Smooth muscle cell (in vitro differentiated cells): ENCODE results near the gene ATG16L1. TPM values are rescaled to one million over a fixed set of nuclear protein-coding genes. Genes with fewer than 3 reads are reported as not detected.

Source experiments
- DNase-seq: peaks from one replicate; lab custom pipeline; 2025; ENCODE audit not compliant: unreplicated experiment; lab: John Stamatoyannopoulos, UW
- H2AFZ ChIP-seq: fragments of 200-600 bp; sonication (generic); 2 replicates; pipeline ENCODE4 v1.6.0; 2016; ENCODE audit warnings: antibody characterized with exemption, low read depth, mild to moderate bottlenecking
- H3F3A ChIP-seq: fragments of 200-600 bp; sonication (generic); 2 replicates; pipeline ENCODE4 v1.6.0; 2017; ENCODE audit warnings: antibody characterized with exemption, low read depth
- H3K27ac ChIP-seq: fragments of 200-600 bp; sonication (generic); 2 replicates; pipeline ENCODE4 v1.5.1; 2016; ENCODE audit warnings: low read depth, mild to moderate bottlenecking
- H3K27me3 ChIP-seq: fragments of 200-600 bp; sonication (generic); 2 replicates; pipeline ENCODE4 v1.6.1; 2016; ENCODE audit warnings: low read depth, mild to moderate bottlenecking
- H3K36me3 ChIP-seq: fragments of 200-600 bp; sonication (generic); 2 replicates; pipeline ENCODE4 v1.5.1; 2016; ENCODE audit warnings: low read depth
- H3K4me1 ChIP-seq: fragments of 200-600 bp; sonication (generic); 2 replicates; pipeline ENCODE4 v1.5.1; 2016; ENCODE audit warnings: low read depth
- H3K4me2 ChIP-seq: fragments of 200-600 bp; sonication (generic); 2 replicates; pipeline ENCODE4 v1.6.0; 2016; ENCODE audit warnings: mild to moderate bottlenecking
- H3K4me3 ChIP-seq: fragments of 200-600 bp; sonication (generic); 2 replicates; pipeline ENCODE4 v1.5.1; 2016; ENCODE audit warnings: mild to moderate bottlenecking
- H3K79me2 ChIP-seq: fragments of 200-600 bp; sonication (generic); 2 replicates; pipeline ENCODE4 v1.6.0; 2016; ENCODE audit warnings: low read depth, mild to moderate bottlenecking
- H3K9ac ChIP-seq: fragments of 200-600 bp; sonication (generic); 2 replicates; pipeline ENCODE4 v1.6.0; 2016; ENCODE audit warnings: low read depth
- H3K9me3 ChIP-seq: fragments of 200-600 bp; sonication (generic); replicated peaks from 2 replicates; pipeline ENCODE4 v1.5.1; 2016; ENCODE audit warnings: low read depth
- H4K20me1 ChIP-seq: fragments of 200-600 bp; sonication (generic); 2 replicates; pipeline ENCODE4 v1.6.0; 2016; ENCODE audit warnings: low read depth
- CTCF ChIP-seq: fragments of 200-600 bp; sonication (generic); IDR thresholded peaks from 2 replicates; pipeline ENCODE4 v1.5.1; 2017; ENCODE audit warnings: borderline replicate concordance, mild to moderate bottlenecking, antibody characterized with exemption; ENCODE audit not compliant: insufficient read depth, poor library complexity, severe bottlenecking
- WGBS: methylation state at CpG from one replicate; pipeline ENCODE4 v1.1.7; 2016; ENCODE audit warnings: low lambda C conversion rate; 5-methylcytosine and 5-hydroxymethylcytosine counted together
- polyA plus RNA-seq: library from polyadenylated mRNA; unstranded; fragments of >200 nt; fragmentation: Nextera tagmentation; extraction: Ambion mirVana; gene quantifications from 2 replicates; pipeline ENCODE4 v1.2.1, GENCODE V29; 2016
- total RNA-seq: library from RNA; depleted of rRNA; stranded (reverse); fragments of >200 nt; gene quantifications from 2 replicates; pipeline ENCODE4 v1.2.3, GENCODE V29; 2014

Gene ATG16L1
- total and polyA plus RNA-seq, 2 experiments from 2014 or later = 12.5 to 26.4 TPM

- Histone ChIP-seq H3K9me3 (no peaks in the 10 kb centered on the region), H3F3A (no peaks in the 10 kb centered on the region), H3K9ac (no peak overlapping the region), H3K27me3 (no peaks in the 10 kb centered on the region), H4K20me1 (peaks cover 18% of the 10 kb centered on the region), H3K27ac (no peak overlapping the region), H3K36me3 (peaks cover 18% of the 10 kb centered on the region), H3K4me1 (no peaks in the 10 kb centered on the region), H3K4me3 (no peak overlapping the region), H2AFZ (no peak overlapping the region), H3K4me2 (no peak overlapping the region), H3K79me2 (no peaks in the 10 kb centered on the region)
- no peak for DNase-seq
- TF ChIP-seq CTCF = no peak
- 94% methylated on average over 10 of the region's 10 CpGs for WGBS
Measured at GRCh38 chr2:233265899-233266431, 14.5 kb downstream of the ATG16L1 start.

GRCh38 chr2:233266481-233266880 is 15.0 kb downstream of the ATG16L1 start:
- no peak overlapping the region for H3K4me3 ChIP-seq
- no peaks in the 10 kb centered on the region for H3K79me2 ChIP-seq
- H3F3A ChIP-seq = no peaks in the 10 kb centered on the region
- peaks cover 19% of the 10 kb centered on the region for H4K20me1 ChIP-seq
- H2AFZ ChIP-seq = no peak overlapping the region
- no peaks in the 10 kb centered on the region for H3K4me1 ChIP-seq
- H3K4me2 ChIP-seq = no peak overlapping the region
- no peak overlapping the region for H3K27ac ChIP-seq
- H3K9ac ChIP-seq = no peak overlapping the region
- H3K9me3 ChIP-seq = no peaks in the 10 kb centered on the region
- DNase-seq = no peak
- no peak for TF ChIP-seq CTCF
- 91% methylated on average over 4 of the region's 4 CpGs for WGBS
- no peaks in the 10 kb centered on the region for H3K27me3 ChIP-seq
- H3K36me3 ChIP-seq = peaks cover 18% of the 10 kb centered on the region

DNA sequence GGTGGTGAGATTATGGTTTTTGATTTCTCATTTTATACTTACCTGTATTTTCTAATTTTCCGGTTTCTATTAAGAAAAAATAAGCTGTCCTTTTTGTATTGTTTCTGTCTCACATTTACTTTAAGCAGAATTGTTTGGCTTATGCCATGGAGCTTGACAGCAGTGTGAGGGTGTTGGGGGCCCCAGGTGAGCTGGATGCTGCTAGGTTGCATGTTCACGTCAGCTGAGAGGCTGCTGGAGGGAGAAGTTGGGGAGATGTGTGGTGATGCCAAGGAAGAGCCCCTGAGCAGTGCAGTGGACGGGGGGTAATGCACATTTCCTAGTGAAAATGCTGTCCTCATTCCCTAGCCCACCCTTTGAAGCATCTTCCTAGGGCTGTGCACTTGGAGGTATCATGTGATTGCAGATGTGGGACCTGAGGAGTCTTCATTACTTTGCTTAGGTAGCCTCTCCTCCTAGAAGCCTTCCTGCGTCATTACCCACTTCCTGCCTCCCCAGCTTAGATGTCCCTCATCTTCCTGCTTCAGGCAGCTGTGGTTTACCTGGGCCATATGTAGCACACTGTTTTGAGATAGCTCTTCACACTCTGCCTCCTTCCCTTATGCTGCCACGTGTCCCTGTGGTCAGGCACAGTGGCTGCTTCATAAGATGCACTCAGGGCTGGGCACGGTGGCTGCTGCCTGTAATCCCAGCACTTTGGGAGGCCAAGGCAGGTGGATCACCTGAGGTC is 16.2 kb downstream of the ATG16L1 start:
- Histone ChIP-seq H4K20me1 (peaks cover 11% of the 10 kb centered on the region), H3K4me2 (no peak overlapping the region), H3K4me3 (no peak overlapping the region), H3F3A (no peaks in the 10 kb centered on the region), H3K9ac (no peak overlapping the region), H3K27ac (no peak overlapping the region), H3K36me3 (peaks cover 23% of the 10 kb centered on the region), H3K9me3 (no peaks in the 10 kb centered on the region), H3K27me3 (no peaks in the 10 kb centered on the region), H2AFZ (no peak overlapping the region), H3K4me1 (no peaks in the 10 kb centered on the region), H3K79me2 (no peaks in the 10 kb centered on the region)
- WGBS = 94% methylated on average over 6 of the region's 6 CpGs
- no peak for DNase-seq
- no peak for TF ChIP-seq CTCF

DNA sequence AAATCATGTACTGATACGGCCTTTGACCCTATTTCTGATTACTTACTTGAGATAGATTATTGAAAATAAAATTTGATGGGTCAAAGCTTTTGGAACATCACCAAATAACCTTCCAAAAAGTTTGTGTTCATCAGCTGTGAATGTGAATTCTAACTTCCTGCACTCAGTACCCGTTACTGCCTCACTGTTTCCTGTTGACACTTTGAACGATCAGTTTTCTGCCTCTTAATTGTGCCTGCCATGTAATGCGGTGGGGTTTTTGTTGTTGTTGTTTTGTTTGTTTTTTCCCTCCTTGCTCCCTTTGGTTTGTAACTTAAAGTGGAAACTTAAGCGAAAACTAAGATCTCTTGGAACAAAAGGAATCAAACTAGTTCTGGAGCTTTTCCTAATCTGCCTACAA is 18.9 kb downstream of the ATG16L1 start:
- no peak overlapping the region for H3K4me2 ChIP-seq
- H3K4me3 ChIP-seq = no peak overlapping the region
- H2AFZ ChIP-seq = no peak overlapping the region
- H3K36me3 ChIP-seq = peaks cover 43% of the 10 kb centered on the region
- no peak overlapping the region for H3K9ac ChIP-seq
- H3K27me3 ChIP-seq = no peaks in the 10 kb centered on the region
- 95% methylated on average over 5 of the region's 5 CpGs for WGBS
- TF ChIP-seq CTCF = no peak
- no peaks in the 10 kb centered on the region for H3K79me2 ChIP-seq
- no peaks in the 10 kb centered on the region for H3K4me1 ChIP-seq
- no peak overlapping the region for H3K27ac ChIP-seq
- no peaks in the 10 kb centered on the region for H3K9me3 ChIP-seq
- H4K20me1 ChIP-seq = peaks cover 9% of the 10 kb centered on the region
- H3F3A ChIP-seq = no peaks in the 10 kb centered on the region
- DNase-seq = no peak
